Stimulated activated naive CD4-positive, alpha-beta T cell treated with Interleukin-2 at 50 U/mL for 16 hours (primary cell): Measurements from ENCODE around the gene GNAQ.

Experiments used
- DNase-seq: peaks from one replicate; lab custom pipeline; 2025; lab: John Stamatoyannopoulos, UW

Gene GNAQ

DNA sequence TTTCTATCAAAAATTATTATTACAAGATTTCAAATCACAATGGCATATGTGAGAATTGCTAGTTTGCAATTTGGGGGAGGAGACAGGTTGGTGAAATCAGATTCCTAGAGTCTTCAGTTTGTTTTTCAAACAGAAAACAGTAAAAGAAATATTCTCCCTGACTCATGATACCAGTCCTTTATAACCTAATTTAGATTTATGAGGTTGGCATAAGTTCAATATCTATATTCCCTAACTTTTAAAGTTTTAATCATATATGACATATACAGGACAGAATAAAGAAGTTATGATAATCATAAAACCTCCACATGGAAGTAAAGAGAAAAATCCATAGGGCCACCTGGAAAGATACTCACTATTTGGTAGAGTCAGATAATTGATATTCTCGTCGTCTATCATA is 216.4 kb downstream of the GNAQ start:
- DNase-seq = no peak

DNA sequence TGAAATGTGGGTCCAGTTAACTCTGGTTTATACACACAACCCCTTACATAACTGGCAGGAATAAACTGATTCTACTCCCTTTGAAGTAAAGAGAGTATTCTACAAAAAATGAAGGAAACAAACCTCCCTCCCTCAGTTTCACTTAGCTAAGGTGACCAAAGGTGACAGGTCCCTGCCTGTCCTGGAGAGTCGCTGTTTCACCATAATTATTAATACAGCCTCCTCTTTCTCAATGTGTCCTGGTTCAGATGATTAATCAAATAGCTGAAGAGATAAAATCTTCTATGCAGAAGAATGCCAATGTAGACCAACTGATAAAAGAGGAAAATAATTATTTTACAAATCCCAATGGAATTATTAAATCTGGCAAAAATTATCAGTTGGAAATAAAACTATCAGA is 219.8 kb downstream of the GNAQ start:
- DNase-seq = no peak

DNA sequence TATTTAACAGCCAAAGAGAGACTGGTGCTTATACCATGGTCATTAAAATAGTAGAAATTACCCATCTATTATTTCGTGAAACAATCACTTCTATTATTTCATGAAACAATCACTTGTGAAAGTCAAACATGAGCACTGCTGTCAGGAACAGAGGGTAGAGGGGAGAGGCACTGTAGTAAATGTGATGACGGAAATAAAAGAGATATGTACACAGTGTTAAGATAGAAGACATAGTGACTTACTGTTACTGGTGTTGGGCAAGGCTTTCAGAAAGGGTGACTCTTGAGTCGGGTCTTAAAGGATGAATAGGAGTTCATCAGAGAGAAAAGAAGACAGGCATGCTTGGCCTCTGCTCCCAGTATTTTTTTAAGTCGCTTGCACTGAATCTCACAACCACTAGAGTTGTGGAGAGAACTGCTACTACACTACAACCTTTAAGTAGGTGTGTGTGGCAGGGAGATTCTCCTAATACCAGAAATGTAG is 220.9 kb downstream of the GNAQ start:
- DNase-seq = no peak

DNA sequence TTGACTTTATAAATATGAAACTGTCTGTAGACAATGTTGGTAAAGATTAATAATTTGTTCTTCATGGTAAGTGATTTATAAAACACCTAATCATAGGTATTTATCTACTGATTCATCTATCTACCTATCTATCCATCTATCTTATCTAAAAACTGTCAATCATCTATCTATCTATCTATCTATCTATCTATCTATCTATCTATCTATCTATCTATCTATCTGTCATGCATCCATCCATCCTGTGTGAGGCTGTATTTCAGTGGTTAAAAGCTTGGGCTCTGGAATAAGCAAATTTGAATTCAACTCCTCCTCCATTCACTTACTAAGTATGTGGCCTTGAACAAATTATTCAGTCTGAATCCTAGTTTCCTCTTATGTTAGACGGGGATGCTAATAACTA is 221.6 kb downstream of the GNAQ start:
- no peak for DNase-seq

DNA sequence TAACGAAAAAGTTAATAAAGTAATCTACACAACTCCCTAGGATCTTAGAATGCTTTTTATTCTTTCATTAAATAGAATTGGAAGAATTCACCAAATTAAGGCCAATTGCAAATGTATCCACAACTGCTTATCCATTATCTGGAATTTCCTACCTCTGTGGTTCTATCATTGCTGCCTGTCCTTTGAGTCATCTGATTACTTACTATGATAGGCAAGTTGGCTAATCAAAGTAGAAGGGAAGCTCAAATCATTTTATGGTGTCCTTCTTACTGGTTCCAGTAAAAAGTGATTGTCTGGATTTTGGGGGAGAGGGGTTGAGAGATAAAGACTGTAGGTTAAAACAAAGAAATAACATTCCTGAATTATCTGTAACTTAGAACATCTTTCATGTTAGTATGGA is 222.1 kb downstream of the GNAQ start:
- no peak for DNase-seq

DNA sequence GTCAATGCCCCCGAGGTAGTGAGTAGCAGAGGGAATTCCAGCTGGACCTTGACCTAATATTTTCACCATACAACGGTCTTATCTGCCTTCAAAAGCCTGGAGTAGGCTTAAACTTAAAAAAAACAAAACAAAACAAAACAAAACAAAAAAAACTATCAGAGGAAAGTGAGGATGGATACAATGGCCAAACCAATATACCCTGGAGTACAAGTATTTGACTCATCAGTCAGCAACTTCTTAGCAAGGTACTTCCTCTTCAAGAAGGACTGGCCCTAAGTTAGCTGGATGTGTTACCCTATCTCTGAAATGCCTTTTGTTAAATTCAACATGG is 222.9 kb downstream of the GNAQ start:
- DNase-seq = no peak

DNA sequence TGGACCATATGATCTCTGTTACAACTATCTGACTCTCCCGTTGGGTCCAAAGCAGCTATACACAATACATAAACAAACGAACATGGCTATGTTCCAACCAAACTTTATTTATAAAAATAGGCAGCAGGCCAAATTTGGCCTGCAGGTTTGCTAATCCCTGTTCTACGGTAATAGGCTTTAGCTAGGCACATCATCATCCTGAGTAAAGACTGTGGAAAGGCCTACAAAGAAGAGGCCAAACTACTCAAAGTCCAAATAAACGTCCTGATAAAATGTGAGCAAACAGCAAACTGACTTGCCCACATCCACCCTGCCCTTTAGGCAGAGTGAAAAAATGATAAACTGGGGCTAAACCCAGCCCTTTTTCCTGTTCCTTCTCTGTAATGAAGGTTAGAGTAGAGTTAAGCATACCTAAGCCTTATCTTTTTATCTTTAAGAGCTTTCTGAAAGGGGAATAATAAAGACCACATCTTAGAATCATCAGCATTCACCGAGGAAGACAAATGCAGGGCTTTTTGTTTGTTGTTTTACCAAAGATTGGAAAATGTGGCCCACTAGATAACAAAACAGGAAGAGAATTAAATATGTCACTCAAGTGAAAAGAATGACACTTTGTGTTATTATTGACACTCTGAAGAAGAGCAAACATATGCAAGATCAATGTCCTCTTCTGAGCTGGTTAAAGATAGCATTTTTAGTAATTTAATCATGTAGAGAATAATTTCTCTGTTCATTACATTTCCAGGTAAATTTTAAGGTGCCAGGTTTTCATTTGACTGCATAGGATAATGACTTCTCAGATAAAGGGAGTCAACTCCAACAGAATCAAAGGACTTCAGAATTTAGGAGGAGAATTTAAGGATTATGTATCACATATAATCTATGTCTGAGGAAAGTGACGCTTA is 223.5 kb downstream of the GNAQ start:
- no peak for DNase-seq

DNA sequence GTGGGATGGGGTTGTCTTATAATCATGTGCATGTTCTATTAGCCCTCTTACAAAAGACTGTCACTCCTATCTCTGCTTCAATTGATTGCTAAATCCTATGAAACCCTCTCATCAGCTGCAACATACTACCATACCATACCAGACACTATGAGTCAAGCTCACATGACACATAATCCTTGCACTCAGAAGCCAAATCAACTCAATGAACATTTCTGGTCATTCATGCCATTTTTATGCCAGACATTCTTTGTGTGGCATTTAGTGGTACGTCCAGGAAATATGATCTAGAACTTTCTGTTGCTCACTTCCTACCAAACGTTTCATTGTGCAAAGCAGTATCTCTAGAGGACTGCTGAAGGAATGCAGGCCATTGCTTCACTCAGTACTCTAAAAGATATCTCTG is 224.3 kb downstream of the GNAQ start:
- DNase-seq = no peak

DNA sequence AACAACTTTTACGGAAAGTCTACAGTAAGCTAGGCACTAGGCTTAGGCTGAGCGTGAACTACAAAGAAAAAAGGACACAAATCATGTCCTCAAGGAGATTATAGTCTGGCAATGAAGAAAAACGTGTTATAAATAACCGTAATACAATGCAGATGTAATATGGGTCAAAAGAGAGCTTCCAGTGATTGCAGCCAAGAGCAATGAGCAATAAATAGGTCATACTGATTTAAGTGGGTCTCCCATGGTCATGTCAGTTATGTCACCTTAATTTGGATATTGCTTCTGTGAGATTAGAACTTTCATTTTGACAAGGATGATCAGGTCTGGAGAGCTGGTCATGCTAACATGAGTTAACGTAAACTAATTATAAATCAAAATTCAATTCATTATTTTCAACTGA is 224.9 kb downstream of the GNAQ start:
- DNase-seq = no peak

DNA sequence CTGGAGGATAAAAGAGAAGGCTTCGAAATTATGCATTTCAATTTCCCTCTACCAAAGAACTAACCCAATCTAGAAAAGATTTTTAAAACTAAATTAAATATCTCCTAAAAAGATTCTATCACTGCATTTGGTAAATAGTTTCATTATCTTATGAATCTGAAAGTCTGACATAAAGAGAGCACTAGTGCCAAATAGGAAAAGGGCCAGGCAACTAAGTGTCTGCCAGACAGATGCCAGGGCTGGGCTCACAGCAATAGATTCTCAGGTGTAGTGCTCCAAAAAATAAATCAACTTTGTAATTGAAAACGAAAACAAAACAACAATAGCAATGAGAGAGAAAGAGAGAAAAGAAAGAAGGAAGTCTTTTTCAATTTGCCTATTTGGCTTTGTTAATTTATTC is 225.8 kb downstream of the GNAQ start:
- no peak for DNase-seq

DNA sequence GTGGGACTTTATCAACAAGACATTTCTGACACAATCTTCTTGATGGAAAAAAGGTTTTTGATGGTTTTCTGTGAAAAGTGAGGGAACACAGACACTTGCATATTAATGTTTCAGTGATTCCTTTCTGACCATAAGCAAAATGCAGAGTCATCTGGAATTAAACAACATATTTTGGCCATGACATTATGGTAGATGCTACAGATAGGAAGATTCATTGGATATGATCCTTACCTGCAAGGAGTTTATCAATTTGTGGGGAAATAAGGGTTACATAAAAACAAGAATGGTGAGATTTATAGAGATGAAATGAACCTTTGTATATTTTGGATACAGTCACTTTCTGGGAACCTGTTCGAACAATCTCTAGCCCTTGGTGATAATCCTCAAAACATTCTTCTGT is 228.2 kb downstream of the GNAQ start:
- DNase-seq = no peak

DNA sequence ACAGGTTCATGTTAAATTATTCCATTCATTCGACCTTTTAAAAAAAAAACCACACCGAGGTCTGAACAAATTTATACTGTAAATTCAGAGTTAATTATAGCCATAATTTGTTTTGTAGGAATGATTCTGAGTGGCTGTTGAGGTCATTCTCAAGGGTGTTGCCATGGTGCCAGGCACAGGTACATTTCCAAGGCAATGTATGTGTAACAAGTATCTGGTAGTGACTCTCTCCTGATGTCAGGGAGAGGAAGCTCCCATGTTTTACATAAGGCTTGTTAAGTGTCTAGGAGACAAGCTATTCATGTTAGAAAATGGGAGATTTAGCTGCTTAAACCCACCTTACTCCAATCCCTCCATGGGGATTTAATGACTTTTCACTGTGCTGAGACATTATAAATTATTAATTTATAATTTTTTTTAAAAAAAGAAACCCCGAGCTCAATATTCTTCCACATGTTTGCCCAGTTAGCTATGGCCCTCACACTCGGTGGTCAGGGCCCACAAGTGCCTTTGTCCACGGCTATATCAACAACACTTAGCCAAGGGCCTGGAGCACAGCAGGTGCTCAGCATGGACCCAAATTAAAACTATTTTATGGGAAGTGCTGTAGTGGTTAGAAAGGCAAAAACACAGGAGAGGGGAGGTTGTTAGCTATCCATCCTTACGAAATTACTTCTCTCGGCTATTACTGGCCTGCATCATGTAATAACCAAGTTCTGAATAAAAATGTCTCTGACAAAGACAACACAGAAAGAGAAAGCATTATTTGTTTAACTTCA is 228.9 kb downstream of the GNAQ start:
- no peak for DNase-seq

DNA sequence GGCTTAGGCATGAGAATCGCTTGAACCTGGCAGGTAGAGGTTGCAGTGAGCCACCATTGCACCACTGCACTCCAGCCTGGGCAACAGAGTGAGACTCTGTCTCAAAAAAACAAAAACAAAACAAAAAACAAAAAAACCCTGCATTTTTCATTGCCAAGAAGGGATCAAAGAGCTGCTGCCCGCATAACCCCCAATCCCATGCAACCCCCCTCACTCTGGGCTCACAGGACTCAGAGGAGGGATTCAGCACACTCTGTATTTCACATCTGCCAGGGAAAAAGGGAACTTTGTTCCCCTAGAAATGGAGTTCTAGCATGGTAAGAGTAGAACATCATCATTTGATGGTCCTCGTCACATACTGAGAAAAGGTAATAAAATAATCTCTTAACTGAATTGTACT is 229.5 kb downstream of the GNAQ start:
- DNase-seq = no peak

DNA sequence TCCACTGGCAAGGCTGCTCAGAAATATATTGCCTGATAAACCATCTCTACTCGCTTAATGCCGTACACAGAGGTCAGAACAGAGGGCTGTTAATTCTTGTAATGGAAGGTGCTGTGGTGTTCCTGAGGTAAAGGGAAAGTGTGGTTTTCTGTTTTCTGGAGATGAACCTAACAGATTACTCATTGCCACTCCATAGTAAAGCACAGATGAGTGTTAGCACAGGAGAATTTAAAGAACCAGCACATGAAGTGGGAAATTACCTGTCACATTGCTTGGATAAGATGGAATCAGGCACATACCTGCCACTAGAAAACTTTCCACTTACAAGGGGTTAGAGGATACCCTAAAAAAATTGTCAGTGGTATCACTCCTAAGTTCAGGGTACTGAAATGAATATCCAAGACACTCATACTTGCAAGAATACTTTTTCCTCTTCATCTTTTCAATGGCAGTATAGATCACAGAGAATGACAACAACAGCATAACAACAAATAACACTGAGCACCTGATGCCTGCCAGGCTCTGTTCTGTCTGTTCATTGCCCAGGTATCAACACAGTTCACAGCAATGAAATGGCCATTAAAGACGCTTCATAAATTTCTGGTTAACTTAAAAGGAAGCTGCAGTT is 230.6 kb downstream of the GNAQ start:
- no peak for DNase-seq

DNA sequence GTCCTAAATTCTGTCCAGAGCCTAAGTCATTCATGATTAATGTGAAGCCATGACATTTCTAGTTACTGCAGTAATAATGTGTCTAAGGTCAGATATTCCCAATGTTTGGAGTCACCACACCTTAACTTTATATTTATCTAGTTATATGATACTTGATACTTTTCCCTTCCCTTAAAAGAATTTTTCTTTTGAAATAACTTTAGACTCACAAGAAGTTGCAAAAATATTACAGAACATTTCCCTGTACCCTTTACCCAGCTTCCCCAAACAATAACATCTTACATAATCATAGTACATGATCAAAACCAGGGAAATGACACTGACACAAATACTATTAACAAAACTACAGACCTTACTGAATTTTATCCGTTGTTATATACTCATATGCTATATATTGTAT is 233.5 kb downstream of the GNAQ start:
- DNase-seq = no peak

DNA sequence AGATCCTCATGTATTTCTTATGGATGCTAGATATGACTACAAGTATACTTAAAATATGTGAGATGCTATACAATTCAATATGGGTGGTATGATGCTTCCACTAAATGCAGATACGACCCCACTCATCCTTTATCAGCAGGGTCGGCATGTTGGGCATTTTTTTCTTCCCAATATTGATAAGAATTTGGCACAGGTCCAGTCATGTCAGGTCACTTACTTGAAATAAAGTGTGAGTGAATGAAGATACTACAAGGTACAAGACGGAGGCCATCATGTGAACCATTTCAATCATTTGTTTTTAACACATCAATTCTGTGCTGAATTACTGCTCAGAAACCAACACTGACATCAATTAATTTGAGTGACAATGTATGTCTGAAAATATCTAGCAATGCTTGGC is 236.6 kb downstream of the GNAQ start:
- no peak for DNase-seq

DNA sequence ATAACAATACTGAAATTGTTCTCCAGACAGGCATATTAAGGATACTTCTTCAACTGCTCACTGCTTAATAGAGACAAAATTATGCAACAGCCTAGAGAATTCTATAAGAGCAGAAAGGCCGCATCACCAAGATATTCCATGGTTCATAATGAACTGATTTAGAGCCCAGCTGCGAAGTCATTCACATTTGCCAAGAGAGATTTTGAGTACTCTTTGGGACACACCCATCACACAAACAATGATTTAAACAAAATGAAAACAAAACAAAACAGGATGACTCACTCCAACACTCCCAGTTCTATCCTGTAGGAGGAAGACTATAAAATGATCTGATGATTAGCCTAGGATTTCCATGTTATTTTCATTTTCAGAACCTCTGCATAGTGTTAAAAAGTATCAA is 237.8 kb downstream of the GNAQ start:
- no peak for DNase-seq

DNA sequence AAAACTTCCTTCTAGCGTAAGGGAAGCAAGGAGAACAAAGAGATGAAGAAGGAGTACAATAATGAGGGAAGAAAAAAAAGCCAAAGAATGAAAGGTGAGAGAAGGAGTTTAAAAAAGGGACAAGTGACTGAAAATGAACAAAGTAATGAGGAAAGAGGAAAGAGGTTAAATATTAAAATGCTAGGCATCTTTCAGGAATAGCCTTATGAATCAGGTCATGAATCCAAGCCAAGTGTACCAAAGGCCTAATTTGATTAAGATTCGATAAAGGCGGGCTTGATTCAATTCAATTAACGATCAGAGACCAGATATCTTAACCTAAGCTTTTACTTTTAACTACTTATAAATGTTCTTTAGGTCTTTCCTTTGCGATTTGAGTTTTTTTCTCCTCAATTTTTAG is 241.7 kb downstream of the GNAQ start:
- DNase-seq = no peak

DNA sequence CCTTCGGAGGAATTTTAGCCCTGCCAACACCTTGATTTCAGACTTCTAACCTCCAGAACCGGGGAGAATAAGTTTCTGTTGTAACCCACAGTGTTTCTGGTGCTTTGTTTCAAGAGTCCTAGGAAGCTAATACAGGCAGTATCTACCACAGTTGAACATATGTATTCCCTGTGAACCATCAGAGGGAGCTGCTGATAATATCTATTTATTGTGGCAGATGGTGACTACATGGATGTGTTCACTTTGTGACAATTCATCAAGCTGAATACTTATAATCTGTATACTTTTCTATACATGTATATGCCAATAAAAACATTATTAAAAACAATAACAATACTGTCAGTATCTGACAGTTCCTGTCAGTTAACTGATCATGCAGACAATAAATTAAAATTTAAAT is 246.3 kb downstream of the GNAQ start:
- DNase-seq = no peak

DNA sequence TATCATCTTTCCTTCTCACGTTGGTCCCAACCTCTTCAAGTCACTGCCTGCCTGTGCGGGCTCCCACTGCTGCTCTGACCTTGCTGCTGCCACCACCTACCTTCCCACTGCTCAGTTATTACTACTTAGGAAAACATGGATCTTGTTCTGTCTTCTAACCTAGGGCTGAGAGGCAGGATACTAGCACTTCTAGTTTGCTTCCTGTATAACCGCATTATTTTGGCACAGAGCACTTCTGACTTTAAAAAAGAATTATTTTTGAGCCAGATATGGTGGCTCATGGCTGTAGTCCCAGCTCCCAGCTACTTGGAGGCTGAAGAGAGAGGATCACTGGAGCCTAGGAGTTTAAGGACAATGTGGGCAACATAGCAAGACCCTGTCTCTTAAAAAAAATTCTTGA is 248.1 kb downstream of the GNAQ start:
- no peak for DNase-seq

DNA sequence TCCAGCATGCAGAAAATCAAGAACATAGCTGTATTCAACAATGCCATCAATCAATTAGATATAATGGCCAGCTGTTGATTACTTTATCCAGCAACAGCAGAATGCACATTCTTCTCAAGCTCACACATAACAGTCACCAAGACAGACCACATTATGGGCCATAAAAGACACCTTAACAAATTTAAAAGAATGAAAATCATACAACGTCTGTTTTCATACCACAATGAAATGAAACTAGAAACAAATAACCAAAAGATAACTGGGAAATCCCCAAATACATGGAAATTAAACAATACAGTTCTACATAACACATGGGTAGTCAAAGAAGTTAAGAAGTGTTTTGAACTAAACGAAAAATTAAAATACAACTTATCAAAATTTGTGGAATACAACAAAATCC is 252.6 kb downstream of the GNAQ start:
- no peak for DNase-seq

DNA sequence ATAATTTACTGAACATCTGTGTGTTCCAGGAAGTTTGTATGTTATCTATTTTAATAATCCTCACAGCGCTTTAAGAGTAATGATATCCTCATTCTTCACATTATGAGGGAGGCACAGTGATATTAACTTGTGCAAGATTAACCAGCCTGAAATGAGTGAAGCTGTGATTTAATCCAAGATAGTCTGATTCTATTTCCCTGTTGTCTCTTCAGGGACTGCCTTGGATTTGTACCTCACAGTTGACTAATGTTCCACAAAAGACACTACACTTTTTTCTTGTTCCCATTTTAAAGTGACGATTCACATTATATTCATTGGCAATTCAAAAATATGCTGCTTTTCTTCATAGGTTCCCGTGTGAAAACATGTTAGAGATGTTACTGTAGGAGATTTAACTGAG is 258.2 kb downstream of the GNAQ start:
- DNase-seq = no peak

DNA sequence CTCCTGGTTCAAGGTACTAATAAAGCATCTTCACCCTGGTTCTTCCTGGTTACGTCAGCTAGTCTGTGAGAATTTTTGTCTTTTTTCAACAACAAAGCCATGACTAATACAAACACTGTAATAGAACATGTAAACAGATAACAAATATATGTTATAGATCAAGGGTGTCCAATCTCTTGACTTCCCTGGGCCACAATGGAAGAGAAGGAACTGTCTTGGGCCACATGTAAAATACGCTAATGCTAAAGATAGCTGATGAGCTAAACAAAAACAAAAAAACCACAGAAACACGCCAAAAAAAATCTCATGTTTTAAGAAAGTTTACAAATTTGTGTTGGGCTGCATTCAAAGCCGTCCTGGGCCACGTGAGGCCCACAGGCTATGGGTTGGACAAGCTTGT is 259.0 kb downstream of the GNAQ start:
- no peak for DNase-seq
